Embryonic facial prominence (tissue), 1 donor: ENCODE measurements around the gene PLB1.
"Not testable (repeated sequence)": the region's sequence is repeated elsewhere in the genome, so short reads cannot be mapped to it uniquely, and the experiment has no call there.

Source experiments
- DNase-seq: peaks from one replicate; pipeline ENCODE4 v3.0.0-alpha.2; 2016; ENCODE audit errors: extremely low spot score

Gene PLB1

GRCh38 chr2:28469947-28470535, 25.8 kb upstream of the PLB1 start:
- no peak for DNase-seq

DNA sequence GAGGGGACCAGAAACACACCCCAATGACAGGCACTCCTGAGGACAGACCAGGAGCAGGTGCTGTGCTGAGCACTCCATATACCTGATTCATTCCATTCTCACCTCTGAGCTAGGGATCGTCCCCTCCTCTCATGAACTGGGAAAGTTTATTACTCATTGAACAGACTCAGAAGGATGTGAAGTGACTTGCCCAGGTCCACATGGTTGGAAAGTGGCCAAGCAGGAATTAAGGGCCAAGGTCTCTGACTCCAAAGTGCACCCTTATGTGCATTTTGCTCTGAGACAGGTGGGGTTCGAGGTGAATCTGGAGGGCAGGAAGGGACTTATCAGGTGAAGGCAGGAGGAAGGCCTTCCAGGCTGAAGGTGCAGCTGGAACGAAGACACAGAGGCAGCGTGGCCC, 25.1 kb upstream of the PLB1 start:
- DNase-seq: no peak

DNA sequence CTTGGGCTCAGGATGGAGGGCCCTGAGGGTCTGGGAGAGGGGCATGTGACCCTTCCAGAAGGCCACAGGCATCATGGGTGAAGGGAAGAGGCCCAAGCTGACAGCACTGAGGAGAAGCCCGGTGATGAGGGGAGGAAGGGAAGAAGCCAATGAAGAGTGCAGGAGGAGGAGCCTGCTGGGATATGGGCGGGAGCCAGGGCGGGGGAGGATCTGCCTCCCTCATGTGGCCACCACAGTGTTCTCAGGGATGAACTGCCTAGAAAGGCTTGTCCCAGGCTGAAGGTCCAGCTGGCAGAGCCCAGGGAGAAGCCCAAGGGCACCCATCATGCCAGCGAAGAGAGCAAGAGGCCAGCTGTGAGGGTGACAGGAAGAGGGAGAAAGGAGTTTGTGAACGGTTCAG, 24.6 kb upstream of the PLB1 start:
- DNase-seq: no peak

GRCh38 chr2:28471701-28472236, 24.1 kb upstream of the PLB1 start:
- no peak for DNase-seq

GRCh38 chr2:28472641-28473040, 23.2 kb upstream of the PLB1 start:
- not testable (repeated sequence) for DNase-seq

DNA sequence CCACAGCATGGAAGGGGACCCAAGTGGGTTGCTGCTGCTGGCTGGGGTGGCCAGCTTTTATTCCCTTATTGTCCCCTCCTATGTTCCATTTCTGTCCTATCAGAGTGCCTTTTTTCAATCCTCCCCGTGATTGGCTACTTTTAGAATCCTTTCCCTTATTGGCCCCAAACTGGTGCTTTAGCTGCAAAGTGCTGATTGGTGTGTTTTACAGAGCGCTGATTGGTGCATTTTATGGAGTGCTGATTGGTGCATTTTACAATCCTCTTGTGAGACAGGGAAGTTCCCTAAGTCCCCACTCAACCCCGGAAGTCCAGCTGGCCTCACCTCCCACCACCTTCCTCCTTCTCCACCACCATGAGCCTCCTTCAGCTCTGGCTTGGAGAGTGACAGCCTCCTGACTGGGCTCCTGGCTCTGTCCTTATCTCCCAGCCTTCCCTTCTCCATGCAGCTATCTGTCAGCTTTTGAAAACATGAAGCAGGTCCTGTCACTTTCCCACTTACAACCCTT, 20.7 kb upstream of the PLB1 start:
- no peak for DNase-seq

DNA sequence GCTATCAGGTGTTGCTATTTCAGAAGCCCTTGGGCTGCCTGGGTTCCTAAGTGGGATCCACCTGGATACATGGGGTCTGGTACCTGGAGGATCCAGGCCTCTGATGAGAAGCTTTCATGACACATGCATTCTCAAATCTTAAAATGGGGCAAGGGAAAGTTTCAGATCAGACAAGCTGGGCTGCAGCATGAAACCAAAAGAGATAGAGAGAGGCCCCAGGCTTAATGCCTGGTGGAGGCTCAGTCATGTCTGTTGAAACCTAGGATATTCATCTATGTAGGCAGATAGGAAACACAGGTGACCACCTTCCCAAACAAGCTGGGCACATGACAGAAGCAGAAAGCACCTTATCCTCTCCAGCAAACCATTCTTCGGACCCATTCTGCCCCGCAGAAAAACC, 18.8 kb upstream of the PLB1 start:
- no peak for DNase-seq

DNA sequence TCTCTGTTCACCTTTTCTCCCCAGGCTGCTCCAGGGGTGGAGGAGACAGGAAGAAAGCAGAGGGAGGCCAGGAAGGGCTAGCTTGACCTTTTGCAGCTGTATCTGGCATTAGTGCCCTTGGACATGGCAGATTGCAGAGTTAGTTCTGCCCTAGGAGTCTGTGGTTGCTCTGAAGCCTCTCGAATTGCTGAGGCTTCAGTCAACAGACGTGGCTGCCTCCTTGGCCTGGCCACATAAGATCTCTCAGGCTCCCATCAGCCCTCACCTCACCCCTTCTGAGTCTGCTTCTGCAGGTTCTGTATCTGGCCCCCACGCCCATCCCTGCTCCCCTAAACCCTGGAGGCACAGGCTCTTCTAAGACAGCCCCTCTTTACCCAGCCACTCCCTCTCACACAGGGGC, 18.2 kb upstream of the PLB1 start:
- DNase-seq: no peak

DNA sequence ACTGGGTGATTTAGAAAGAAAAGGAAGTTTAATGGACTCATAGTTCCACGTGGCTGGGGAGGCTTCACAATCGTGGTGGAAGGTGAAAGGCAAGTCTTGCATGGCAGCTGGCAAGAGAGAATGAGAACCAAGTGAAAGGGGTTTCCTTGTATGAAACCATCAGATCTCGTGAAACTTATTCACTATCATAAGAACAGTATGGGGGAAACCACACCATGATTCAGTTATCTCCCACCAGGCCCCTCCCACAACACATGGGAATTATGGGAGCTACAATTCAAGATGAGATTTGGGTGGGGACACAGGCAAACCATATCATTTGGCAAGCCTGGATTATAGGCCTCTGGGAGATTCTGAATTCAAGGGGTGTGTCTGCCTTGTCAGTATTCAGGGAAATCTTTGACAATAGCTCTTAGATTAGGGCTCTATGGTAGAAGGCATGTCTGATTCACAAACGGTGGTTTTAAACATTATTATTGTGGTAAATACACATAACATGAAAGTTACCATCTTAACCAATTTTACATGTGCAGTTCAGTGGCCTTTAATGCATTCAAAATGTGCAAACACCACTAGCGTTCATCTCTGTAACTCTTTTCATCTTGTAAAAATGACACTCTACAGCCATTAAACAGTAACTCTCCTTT, 15.3 kb upstream of the PLB1 start:
- no peak for DNase-seq

DNA sequence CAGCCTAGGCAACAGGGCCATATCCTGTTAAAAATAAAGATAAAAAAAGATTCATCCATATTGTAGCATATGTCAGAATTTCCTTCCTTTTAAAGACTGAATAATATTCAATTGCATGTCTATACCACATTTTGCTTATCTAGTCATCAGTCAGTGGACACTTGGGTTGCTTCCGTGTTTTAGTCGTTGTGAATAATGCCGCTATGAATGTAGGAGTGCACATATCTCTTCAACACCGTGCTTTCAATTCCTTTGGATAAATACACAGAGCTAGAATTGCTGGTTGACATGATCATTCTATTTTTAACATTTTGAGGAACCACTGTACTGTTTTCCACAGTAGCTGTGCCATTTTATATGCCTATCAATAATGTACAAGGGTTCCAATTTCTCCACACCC, 14.0 kb upstream of the PLB1 start:
- no peak for DNase-seq

DNA sequence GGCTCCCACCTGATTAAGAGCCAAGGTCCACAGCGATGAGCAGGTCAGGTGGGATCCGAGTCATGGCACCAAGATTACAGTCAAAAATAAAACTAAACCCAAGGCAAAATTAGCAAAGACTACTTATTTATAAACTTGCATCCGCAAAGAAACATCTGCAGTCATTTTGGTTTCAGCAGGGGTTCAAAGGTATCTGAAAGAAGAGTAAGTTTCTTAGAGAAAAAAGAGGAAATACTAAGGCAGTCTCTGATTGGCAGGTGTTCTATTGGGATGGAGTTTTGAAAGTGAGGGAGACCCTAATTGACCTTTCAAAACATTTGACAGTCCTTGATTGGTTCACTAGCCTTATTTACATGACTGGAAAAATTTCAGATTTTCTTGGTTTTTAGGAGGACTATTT, 11.0 kb upstream of the PLB1 start:
- DNase-seq: no peak

- DNase-seq: no peak
These were observed 9.3 kb upstream of the PLB1 start for GRCh38 chr2:28486526-28486925.

GRCh38 chr2:28487258-28487657, 8.6 kb upstream of the PLB1 start:
- no peak for DNase-seq

DNA sequence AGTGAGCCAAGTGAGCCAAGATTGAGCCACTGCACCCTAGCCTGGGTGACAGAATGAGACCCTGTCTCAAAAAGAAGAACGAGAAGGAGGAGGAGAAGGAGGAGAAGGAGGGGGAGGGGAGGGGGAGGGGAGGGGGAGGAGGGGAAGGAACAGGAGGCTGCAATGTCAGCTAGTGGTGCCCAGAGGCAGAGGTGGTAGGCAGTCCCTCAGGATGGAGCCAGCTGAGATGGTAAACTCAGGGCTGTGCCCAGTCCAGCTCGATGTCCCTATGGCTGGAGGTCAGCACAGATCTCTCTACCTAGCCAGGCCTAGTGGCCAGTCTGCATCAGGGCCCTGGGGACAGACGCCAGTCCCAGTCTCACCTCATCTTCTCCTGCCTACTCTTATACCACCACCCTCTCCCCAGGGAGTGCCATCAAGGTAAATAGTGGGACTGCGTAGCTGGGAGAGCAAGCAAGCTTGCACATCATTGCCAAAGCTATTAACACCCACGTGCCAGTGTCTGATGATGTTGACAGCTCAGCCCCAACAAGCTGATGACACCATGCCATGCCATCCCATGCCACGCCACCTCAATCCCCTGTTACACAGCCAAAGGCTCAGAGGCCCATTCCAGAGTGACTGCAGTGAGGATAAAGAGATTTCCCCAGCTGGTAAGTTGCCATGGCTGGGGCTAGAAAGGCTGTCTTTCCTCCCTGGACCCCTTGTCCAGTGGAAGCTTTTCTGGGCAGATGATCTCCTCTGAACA, 7.6 kb upstream of the PLB1 start:
- DNase-seq: no peak

- DNase-seq: no peak
These were observed 6.8 kb upstream of the PLB1 start for GRCh38 chr2:28488858-28489575.

GRCh38 chr2:28490558-28490957, 5.3 kb upstream of the PLB1 start:
- no peak for DNase-seq

DNA sequence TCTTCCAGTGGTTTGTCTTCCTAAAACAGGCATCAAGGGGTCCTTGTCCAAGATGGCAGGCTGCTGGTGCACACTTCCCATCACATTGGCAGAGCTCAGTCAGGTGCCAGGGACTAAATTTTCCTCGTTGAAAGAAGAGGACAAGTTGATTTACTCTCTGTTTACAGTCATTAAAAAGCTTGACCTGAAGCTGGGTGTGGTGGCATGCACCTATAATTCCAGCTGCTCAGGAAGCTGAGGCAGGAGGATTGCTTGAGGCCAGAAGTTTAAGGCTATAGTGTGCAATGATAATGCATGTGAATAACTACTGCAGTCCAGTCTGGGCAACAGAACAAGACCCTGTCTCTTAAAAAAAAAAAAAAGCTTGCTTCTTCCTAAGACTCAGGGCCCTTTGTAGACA, 3.6 kb upstream of the PLB1 start:
- DNase-seq: no peak

DNA sequence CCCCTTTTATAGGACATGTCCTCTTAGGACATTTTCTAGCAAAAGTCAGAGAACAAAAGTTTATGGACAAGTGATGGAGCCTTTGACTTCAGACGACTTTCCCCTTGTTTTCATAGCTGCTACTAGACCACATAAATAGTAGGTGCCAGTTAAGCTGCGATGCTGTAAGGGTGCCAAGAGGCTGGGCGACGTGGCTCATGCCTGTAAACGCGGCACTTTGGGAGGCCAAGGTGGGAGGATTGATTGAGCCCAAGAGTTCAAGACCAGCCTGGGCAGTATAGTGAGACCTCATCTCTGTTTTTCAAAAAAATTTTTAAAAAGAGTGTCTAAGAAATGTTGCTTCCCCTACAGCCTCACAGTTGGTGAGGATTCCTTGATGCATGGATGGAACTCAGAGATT, 2.2 kb upstream of the PLB1 start:
- DNase-seq: no peak

- DNase-seq: no peak
These were observed 921 bp downstream of the PLB1 start for GRCh38 chr2:28496781-28497180.

- DNase-seq: no peak
These were observed 1.3 kb downstream of the PLB1 start for GRCh38 chr2:28497206-28497605.

DNA sequence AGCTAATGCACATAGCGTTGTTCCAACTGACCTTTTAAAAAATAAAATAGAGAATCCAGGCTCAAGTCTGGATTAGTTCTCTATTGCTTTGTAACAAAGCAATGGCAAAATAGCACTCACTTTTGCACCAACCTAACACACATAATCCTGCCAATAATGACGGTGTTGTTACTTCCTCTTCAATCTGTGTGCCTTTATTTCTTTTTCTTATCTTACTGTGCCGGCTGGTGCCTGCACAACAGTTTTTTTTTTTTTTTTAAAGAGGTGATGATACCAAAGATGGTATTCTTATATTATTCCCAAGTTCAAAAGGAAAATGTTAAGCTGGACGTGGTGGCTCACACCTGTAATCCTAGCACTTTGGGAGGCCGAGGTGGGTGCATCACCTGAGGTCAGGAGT, 3.4 kb downstream of the PLB1 start:
- no peak for DNase-seq

GRCh38 chr2:28505361-28505760, 9.5 kb downstream of the PLB1 start:
- DNase-seq: no peak
